Psoas muscle (tissue), 8 donors: ENCODE measurements around the gene MCTP1. TPM values are rescaled to one million over a fixed set of nuclear protein-coding genes. Genes with fewer than 3 reads are reported as not detected.

Experiments used
- ATAC-seq, 4 donors: fragments of 200-7000 bp; cut with Tn5 transposase; one replicate each; pipeline ENCODE4 v1.9.1; 2020; ENCODE audit warnings: moderate library complexity in 3 of 4, mild to moderate bottlenecking in 2 of 4
- DNase-seq, 2 donors: peaks; one replicate each; pipeline ENCODE4 v3.0.0-alpha.2; 2020
- H3K27ac ChIP-seq: fragments of 200-600 bp; one replicate; pipeline ENCODE4 v1.8.0; 2022
- H3K27me3 ChIP-seq, 3 donors: fragments of 200-600 bp in 1 of 3; one replicate each; pipeline versions ENCODE4 v1.6.1 to v1.8.0; 2013 to 2022; ENCODE audit warnings: low read length in 2 of 3, mild to moderate bottlenecking in 2 of 3, moderate library complexity in 1 of 3; ENCODE audit not compliant: insufficient read depth in 3 of 3
- H3K36me3 ChIP-seq, 2 donors: fragments of 200-600 bp in 1 of 2; one replicate each; pipeline versions ENCODE4 v1.6.1 to v1.8.0; 2013 to 2022; ENCODE audit warnings: low read depth in 1 of 2, mild to moderate bottlenecking in 1 of 2, moderate library complexity in 1 of 2; ENCODE audit not compliant: insufficient read depth in 1 of 2
- H3K4me1 ChIP-seq: fragments of 200-600 bp; one replicate; pipeline ENCODE4 v1.8.0; 2022
- H3K4me3 ChIP-seq: fragments of 200-600 bp; one replicate; pipeline ENCODE4 v1.8.0; 2022; ENCODE audit warnings: mild to moderate bottlenecking
- H3K9me3 ChIP-seq: fragments of 200-600 bp; one replicate; pipeline ENCODE4 v1.8.0; 2022
- CTCF ChIP-seq: fragments of 200-600 bp; IDR thresholded peaks from one replicate; pipeline ENCODE4 v1.8.0; 2022; ENCODE audit warnings: antibody characterized with exemption
- WGBS, 3 donors: extraction: QIAGEN DNeasy Blood & Tissue Kit; methylation state at CpG; one replicate each; pipeline versions ENCODE4 v1.1.6 to v1.1.7; 2013; 5-methylcytosine and 5-hydroxymethylcytosine counted together
- intact Hi-C, 2 donors: fragments of 100-400 bp; cut with DNase I; formaldehyde crosslinking; loops; one replicate each; pipeline versions ENCODE4 v1.11.0 to v1.14.2; 2022
- polyA plus RNA-seq, 3 donors: library from polyadenylated mRNA; stranded (reverse); fragments of 200-250 nt; gene quantifications; one replicate each; pipeline ENCODE4 v1.2.3, GENCODE V29; 2013
- total RNA-seq, 4 donors: library from RNA; stranded (reverse); fragmentation: NEBNext Ultra II Directional in 2 of 4; extraction: Animal tissue kit (Norgen Biotek cat#: 25700) in 2 of 4; gene quantifications; one replicate each; pipeline versions ENCODE4 v1.2.1 to v1.2.4, GENCODE V29; 2021 to 2023
- donor health status: healthy with polysubstance abuse.
- donor health status: DM: no; HTN: no; CAD: no; lungs with moderate emphysema.
- donor health status: Bipolar disorder and iron deficiency.
- donor health status: healthy.
- donor health status: DM: yes; HTN: yes; CAD: no.
- donor health status: DM: no; HTN: no; CAD: no.
- donor health status: DM: no; HTN: no; CAD: no.
- donor health status: DM: yes; HTN: yes; CAD: no.

Gene MCTP1
- total and polyA plus RNA-seq, 7 donors = 1.4 to 8.8 (median 3.5) TPM

GRCh38 chr5:94872526-94872925, 412.4 kb downstream of the MCTP1 start:
- no peak overlapping the region for H3K4me3 ChIP-seq
- DNase-seq (no peak), ATAC-seq (no peak)
- H3K27me3 ChIP-seq = no peaks in the 10 kb centered on the region
- WGBS, 3 donors = 65 to 72% (median 67%) methylated on average over 4 of the region's 4 CpGs
- no peaks in the 10 kb centered on the region for H3K36me3 ChIP-seq
- H3K27ac ChIP-seq = no peak overlapping the region
- intact Hi-C loops = no loop called here
- H3K9me3 ChIP-seq = no peaks in the 10 kb centered on the region
- H3K4me1 ChIP-seq = no peaks in the 10 kb centered on the region
- TF ChIP-seq CTCF = no peak

GRCh38 chr5:94870511-94871183, 414.2 kb downstream of the MCTP1 start:
- no peak for TF ChIP-seq CTCF
- intact Hi-C loops = no loop called here
- no peaks in the 10 kb centered on the region for H3K36me3 ChIP-seq
- WGBS, 3 donors = 73 to 76% (median 75%) methylated on average over 13 of the region's 13 CpGs
- no peaks in the 10 kb centered on the region for H3K9me3 ChIP-seq
- ATAC-seq (no peak), DNase-seq (no peak)
- no peak overlapping the region for H3K4me3 ChIP-seq
- H3K27ac ChIP-seq = no peak overlapping the region
- H3K27me3 ChIP-seq = no peaks in the 10 kb centered on the region
- no peaks in the 10 kb centered on the region for H3K4me1 ChIP-seq

- Histone ChIP-seq H3K4me1 (no peaks in the 10 kb centered on the region), H3K4me3 (no peak overlapping the region), H3K27ac (no peak overlapping the region), H3K27me3 (no peaks in the 10 kb centered on the region), H3K9me3 (no peaks in the 10 kb centered on the region), H3K36me3 (no peaks in the 10 kb centered on the region)
- intact Hi-C loops = no loop called here
- TF ChIP-seq CTCF = no peak
- ATAC-seq (no peak), DNase-seq (no peak)
- WGBS, 3 donors = 81 to 85% (median 83%) methylated on average over 4 of the region's 4 CpGs
Observed at GRCh38 chr5:94869921-94870320, 415.0 kb downstream of the MCTP1 start.

GRCh38 chr5:94863951-94864350, 420.9 kb downstream of the MCTP1 start:
- no peak for TF ChIP-seq CTCF
- 53 to 65% (median 55%) methylated on average over 3 of the region's 3 CpGs for WGBS, 3 donors
- intact Hi-C loops = no loop called here
- H3K36me3 ChIP-seq = no peaks in the 10 kb centered on the region
- DNase-seq = no peak
- no peaks in the 10 kb centered on the region for H3K4me1 ChIP-seq
- H3K9me3 ChIP-seq = no peaks in the 10 kb centered on the region
- no peaks in the 10 kb centered on the region for H3K27me3 ChIP-seq
- ATAC-seq = no peak
- H3K27ac ChIP-seq = no peak overlapping the region
- H3K4me3 ChIP-seq = no peak overlapping the region

GRCh38 chr5:94857111-94857510, 427.8 kb downstream of the MCTP1 start:
- Histone ChIP-seq H3K9me3 (no peaks in the 10 kb centered on the region), H3K4me3 (no peak overlapping the region), H3K27me3 (no peaks in the 10 kb centered on the region), H3K27ac (no peak overlapping the region), H3K4me1 (no peaks in the 10 kb centered on the region), H3K36me3 (no peaks in the 10 kb centered on the region)
- no peak for TF ChIP-seq CTCF
- intact Hi-C loops = no loop called here
- 9 to 16% (median 11%) methylated on average over 2 of the region's 2 CpGs for WGBS, 3 donors
- no peak for DNase-seq
- ATAC-seq = no peak
